ENCODE measurements around the gene HOXA5.
A peak's percentile ranks its signal among the peaks of the same experiment; 100 is the strongest.

The HOXA5 gene

DNA sequence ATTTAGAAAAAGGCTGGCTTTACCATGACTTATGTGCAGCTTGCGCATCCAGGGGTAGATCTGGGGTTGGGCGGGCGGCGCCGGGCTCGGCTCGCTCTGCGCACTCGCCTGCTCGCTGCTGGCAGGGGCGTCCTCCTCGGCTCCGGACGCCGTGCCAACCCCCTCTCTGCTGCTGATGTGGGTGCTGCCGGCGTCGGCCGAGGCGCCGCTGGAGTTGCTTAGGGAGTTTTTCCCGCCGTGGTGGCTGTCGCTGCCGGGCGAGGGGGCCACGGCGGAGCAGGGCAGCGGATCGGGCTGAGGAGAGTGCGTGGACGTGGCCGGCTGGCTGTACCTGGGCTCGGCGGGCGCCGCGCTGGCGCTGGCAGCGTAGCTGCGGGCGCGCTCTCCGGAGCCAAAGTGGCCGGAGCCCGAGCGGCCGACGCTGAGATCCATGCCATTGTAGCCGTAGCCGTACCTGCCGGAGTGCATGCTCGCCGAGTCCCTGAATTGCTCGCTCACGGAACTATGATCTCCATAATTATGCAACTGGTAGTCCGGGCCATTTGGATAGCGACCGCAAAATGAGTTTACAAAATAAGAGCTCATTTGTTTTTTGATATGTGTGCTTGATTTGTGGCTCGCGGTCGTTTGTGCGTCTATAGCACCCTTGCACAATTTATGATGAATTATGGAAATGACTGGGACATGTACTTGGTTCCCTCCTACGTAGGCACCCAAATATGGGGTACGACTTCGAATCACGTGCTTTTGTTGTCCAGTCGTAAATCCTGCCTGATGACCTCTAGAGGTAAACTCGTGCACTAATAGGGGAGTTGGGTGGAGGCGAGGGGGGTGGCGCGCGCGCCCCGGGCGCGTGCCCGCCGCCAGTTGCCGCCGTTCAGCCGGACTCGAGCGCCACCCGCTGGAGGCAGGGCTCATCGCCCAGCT lies at the start of gene HOXA5:
TSS of gene HOXA5 (minus strand) at position 659 of the 927 bp plus-strand sequence. CDS start at position 585, 74 bp downstream.
- TF ChIP-seq, protein P1, sequence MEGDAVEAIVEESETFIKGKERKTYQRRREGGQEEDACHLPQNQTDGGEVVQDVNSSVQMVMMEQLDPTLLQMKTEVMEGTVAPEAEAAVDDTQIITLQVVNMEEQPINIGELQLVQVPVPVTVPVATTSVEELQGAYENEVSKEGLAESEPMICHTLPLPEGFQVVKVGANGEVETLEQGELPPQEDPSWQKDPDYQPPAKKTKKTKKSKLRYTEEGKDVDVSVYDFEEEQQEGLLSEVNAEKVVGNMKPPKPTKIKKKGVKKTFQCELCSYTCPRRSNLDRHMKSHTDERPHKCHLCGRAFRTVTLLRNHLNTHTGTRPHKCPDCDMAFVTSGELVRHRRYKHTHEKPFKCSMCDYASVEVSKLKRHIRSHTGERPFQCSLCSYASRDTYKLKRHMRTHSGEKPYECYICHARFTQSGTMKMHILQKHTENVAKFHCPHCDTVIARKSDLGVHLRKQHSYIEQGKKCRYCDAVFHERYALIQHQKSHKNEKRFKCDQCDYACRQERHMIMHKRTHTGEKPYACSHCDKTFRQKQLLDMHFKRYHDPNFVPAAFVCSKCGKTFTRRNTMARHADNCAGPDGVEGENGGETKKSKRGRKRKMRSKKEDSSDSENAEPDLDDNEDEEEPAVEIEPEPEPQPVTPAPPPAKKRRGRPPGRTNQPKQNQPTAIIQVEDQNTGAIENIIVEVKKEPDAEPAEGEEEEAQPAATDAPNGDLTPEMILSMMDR (IDR thresholded peaks at IDR 0.05; ENCODE audit: low read depth, low read length), result peak; percentile 21
- peak within 1 kb of the TSS; percentile 21 to 36 for H3K4me3 ChIP-seq (replicated peaks in 1 of 2; ENCODE audit: low read depth in 2 of 2, low read length in 2 of 2)
- peak; percentile 62 to 73 for DNase-seq (ENCODE audit: low read depth in 2 of 2)

DNA sequence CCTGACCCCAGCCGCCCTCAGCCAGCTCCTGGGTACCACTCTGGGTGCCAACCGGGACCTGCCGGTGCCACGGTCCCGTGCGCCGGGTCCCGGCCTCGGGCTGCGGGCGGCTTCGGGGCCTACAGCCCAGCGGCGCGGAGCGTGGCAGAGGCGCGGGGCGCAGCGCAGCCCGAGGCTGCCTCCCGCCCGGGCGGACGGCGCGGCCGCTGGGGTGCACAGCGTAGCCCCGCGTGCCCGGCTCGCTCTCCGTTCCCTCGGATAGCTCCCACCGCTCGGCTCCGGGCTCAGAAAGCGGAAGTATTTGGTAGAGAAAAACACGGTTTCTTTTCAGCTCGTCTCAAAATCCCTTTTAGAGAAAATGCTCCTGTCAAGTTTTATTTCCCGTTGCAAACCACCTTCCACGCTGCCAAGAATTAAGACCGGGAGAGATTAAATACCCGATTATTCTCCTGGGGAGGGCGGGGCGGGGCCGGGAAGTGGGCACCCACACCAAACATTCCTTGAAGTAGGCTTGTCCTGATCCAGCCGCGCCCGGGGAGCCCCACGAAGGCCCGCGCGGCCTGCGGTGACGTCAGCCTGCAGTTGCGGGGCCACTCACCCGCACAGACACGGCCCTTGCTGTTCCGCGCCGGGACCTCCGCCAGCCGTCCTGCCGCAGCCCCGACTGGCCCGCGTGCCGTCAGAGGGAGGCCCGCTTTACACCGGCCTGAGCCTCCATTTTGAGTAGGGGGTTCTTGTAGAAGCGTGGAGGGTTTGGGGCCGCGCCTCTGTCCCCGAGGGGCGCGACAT lies 49.3 kb upstream of the HOXA5 start:
- peak in 1 of 2 donors; percentile 17 for DNase-seq (ENCODE audit: low read depth in 2 of 2)
- H3K4me3 ChIP-seq (replicated peaks in 1 of 2; ENCODE audit: low read depth in 2 of 2, low read length in 2 of 2), result no peak overlapping the region
- TF ChIP-seq, protein P1 (IDR thresholded peaks at IDR 0.05; ENCODE audit: low read depth, low read length), result no peak

DNA sequence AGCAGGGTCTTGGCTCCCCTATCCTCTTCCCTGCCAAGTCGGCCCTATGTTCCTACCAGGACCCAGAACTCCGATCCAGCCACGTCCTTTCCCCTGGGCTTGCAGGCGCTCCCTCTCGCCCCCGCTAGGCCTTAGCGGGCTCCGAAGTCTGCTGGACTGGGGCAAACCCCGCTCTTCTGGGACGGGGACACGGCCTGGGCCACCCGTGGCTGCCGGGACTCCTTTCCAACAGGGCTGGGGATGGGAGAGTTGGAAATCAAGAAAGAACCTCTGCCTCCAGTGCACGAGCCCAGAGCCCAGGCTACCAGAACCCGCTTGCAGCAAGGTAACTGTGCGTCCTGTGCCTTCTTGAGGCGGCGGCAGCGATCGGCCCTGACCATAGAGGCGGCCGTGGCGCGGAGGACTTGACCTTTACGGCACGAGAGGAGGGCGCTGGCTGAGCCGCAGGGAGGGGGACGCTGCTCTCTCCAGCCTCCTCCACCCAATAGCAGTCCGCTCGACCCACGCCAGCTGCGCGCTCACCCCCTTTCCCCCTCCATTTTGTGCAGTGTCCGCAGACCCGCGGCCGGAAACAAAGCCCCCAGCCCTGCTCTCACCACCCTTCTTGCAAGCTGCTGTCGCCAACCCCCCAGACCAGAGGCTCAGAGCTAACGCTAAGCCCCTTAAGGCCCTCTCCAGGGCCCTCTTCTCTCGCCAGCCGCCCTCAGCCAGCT lies 48.5 kb upstream of the HOXA5 start:
- DNase-seq (ENCODE audit: low read depth in 2 of 2), result no peak
- TF ChIP-seq, protein P1 (IDR thresholded peaks at IDR 0.05; ENCODE audit: low read depth, low read length), result no peak
- H3K4me3 ChIP-seq (replicated peaks in 1 of 2; ENCODE audit: low read depth in 2 of 2, low read length in 2 of 2), result no peak overlapping the region

DNA sequence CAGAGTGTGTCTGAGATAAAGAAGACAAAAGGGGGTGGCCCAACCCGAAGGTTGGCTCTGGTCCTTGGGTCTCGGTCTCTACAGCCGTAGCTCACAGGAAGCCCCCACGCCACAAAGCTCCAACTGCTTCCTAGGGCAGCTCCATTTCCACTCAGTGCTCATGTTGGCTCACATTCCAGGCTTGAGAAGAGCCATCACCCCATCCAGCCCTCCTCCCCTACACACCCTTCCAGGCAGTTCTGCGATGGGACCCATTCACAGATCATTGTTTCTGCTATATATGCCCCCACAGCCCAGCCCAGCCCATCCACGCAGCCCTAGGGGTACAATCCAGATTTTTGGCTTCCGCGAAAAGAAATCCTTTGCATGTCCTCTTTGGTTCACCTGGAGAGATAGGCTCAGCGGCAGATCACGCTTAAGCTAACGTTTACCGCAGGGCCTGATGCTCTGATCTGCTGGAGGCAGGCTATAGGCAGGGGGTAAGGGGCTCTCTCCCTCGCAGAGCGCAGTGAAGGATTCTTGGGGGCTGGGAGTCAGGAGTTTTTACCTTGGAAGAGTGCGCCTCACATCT lies 47.8 kb upstream of the HOXA5 start:
- H3K4me3 ChIP-seq (replicated peaks in 1 of 2; ENCODE audit: low read depth in 2 of 2, low read length in 2 of 2), result no peak overlapping the region
- DNase-seq (ENCODE audit: low read depth in 2 of 2), result no peak
- TF ChIP-seq, protein P1 (IDR thresholded peaks at IDR 0.05; ENCODE audit: low read depth, low read length), result no peak

DNA sequence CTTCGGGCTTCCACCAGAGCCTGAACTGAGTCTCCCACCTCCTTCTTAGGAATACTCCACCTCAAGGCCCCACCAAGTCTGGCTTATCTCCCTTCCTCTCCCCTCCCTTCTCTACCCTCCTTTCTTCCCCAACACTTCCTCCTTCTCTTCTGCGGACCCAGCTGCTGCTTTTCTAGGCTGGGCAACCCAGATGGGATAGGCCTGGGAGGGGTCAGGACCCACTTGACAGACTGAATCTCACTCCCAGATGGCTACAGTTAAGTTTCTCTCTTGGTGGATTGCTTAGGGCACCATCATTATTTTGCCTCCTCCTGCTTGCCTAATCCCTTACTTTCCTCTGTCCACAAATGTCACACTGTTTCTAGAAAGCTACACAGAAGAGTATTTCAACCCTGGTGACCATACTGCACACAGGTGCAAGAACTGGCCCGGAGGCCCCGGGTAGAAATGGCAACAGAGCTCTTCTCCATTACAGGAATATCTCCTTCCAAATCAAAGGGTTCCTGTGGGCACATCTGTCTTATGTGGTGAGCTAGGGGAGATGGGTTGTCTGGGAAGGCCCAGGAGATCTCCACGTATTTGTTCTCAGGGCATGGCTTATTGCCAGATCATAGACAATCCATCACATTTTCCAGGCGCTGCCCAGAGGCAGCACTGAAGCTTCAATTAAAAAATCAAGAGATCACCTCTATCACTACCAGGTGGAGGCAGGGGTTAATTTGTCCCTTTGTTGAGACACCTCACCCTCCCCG lies 46.7 kb upstream of the HOXA5 start:
- TF ChIP-seq, protein P1 (IDR thresholded peaks at IDR 0.05; ENCODE audit: low read depth, low read length), result no peak
- no peak overlapping the region for H3K4me3 ChIP-seq (replicated peaks in 1 of 2; ENCODE audit: low read depth in 2 of 2, low read length in 2 of 2)
- no peak for DNase-seq (ENCODE audit: low read depth in 2 of 2)

Measured in cardiac fibroblast (primary cell).